IPS-11a (cell line): ENCODE measurements around the gene EPN2.

Experiments
- H3K4me3 ChIP-seq: one replicate; pipeline ENCODE4 v1.5.1; 2013; ENCODE audit warnings: low read depth, low read length, control low read depth

EPN2 gene

DNA sequence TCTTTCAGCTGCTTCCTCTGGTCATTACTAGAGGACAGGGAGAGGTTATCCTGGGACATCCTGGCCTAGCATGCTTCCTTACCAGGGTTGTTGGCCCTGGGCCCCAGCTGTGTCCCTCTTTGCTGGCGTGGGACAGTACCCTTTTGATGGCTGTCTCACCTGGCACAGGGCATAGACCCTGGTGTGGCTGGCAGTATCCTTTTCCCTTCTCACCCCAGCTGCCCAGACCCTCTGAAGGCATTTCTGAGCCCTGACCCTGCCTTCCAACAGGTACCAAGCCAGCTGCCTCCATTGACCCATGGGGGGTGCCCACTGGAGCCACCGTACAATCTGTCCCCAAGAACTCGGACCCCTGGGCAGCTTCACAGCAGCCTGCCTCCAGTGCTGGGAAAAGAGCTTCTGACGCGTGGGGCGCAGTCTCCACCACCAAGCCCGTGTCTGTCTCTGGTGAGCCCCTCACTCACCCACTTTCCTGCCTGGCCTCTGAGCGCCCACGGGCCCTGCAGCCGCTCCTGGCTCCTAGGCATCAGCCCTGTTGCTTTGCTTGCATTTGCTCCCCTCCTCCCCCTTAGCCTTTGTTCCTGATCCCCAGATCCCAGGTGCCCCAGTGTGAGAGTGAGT is 91.4 kb downstream of the EPN2 start:
- H3K4me3 ChIP-seq = no peak overlapping the region

DNA sequence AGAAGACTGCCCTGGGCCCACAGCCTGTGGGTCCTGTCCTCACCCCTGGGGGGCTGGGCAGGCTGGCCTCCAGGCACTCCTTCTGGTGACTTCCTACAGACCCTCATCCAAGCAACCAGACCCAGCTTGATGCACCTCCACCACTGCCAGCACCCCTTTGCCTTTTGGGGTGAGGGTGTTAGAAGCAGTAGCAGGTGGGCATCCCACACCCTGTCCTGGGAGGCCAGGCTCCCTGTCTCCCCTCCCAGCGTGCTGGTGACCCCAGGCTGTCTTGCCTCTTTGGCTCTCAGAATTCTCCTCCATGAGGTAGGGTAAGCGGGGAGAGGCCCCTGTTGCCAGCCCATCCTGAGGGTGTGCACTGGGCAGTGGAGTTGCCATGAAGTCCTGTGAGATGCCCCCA is 92.0 kb downstream of the EPN2 start:
- H3K4me3 ChIP-seq = no peak overlapping the region

GRCh38 chr17:19329839-19330238 is 92.7 kb downstream of the EPN2 start:
- no peak overlapping the region for H3K4me3 ChIP-seq

DNA sequence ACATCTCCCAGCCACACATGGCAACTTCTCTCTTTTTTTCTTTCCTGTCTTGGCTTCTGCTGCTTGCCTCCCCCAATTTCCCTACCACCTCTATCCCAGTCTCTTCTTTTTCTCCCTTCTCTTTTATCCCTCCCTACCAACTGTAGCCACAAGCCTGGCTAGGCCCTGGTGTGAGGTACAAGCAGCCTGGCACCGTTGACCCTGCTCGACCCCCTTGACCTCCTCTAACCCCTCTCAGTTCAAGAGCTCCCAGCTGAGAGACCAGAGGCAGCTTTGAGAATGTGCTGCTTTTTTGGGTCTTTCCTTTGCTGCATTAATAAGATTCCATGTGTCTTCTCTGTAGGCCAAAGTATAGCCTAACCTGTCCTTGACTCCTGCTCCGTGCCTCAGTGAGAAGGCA is 93.1 kb downstream of the EPN2 start:
- no peak overlapping the region for H3K4me3 ChIP-seq

- no peak overlapping the region for H3K4me3 ChIP-seq
These were observed 94.0 kb downstream of the EPN2 start for GRCh38 chr17:19331134-19331533.

- H3K4me3 ChIP-seq = no peak overlapping the region
These were observed 94.5 kb downstream of the EPN2 start for GRCh38 chr17:19331543-19332245.

DNA sequence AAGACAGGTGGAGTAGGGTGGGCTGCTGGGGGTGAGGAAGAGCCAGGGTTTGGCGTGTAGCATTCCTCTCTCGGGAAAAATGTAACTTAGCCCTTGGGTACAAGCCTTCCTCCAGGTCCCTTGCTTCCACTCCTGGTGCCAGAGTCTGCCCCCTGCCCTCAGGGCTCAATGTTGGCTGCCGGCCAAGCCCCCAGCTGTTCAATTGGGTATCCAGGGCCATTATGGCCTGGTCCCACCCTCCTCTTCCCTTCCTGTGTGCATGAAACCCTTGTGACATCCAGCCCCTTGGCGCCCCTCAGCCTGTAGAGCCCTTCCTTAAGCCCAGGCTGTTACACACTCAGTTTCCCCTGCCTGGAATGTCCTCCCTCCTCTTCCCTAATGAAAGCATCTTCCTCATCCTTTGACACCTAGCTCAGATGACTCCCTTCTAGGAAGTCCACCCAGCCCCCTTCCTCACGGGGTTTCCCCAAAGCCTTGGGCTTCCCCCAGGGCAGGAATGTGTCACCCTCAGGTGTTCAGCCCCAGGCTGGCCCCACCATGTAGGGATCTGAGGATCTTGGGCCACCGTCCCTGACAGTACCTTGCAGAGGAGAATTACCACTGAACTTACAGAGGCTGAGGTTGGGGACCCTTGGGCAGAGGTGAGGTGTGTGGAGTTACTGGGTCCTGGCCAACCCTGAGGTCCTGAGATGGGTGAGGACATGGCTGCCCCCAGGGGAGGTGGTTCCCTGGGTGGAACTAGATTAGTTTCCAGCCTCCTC is 95.4 kb downstream of the EPN2 start:
- no peak overlapping the region for H3K4me3 ChIP-seq

DNA sequence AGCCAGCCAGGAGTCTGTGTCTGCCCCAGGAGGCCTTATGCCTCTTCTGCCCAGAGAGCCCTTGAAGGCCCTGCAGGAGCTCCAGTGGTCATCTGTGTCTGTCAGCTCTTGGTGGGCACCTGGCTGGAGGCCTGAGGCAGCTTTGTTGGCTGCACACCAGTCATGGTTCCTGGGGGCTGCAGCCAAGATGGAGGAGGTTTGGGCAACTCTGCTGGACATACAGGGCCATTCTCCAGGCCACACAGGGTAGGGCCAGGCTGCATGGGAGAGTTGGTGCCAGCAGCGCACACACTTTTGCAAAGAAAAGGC is 95.9 kb downstream of the EPN2 start:
- no peak overlapping the region for H3K4me3 ChIP-seq

DNA sequence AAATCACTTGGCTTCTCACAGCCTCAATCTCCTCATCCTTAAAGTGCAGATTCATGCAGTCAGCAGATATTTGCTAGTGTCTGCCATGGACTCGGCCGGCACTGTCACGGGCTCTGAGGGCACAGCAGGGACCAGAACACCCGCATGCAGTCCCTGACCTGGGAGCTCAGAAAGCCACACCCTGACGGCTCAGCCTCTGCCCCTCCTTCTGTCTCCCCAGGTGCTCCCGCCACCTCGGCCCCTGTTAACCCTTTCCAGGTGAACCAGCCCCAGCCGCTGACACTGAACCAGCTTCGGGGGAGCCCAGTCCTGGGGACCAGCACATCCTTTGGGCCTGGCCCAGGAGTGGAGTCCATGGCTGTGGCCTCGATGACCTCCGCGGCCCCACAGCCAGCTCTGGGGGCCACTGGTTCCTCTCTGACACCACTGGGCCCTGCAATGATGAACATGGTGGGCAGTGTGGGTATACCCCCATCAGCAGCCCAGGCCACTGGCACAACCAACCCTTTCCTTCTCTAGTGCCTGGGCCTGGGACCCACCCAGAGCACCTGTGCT is 96.6 kb downstream of the EPN2 start:
- H3K4me3 ChIP-seq = no peak overlapping the region

GRCh38 chr17:19334331-19334730 is 97.2 kb downstream of the EPN2 start:
- H3K4me3 ChIP-seq = no peak overlapping the region

GRCh38 chr17:19335951-19336631 is 98.9 kb downstream of the EPN2 start:
- no peak overlapping the region for H3K4me3 ChIP-seq

- H3K4me3 ChIP-seq = no peak overlapping the region
These were observed 100.0 kb downstream of the EPN2 start for GRCh38 chr17:19336938-19337711.

GRCh38 chr17:19337712-19338023 is 100.5 kb downstream of the EPN2 start:
- no peak overlapping the region for H3K4me3 ChIP-seq

DNA sequence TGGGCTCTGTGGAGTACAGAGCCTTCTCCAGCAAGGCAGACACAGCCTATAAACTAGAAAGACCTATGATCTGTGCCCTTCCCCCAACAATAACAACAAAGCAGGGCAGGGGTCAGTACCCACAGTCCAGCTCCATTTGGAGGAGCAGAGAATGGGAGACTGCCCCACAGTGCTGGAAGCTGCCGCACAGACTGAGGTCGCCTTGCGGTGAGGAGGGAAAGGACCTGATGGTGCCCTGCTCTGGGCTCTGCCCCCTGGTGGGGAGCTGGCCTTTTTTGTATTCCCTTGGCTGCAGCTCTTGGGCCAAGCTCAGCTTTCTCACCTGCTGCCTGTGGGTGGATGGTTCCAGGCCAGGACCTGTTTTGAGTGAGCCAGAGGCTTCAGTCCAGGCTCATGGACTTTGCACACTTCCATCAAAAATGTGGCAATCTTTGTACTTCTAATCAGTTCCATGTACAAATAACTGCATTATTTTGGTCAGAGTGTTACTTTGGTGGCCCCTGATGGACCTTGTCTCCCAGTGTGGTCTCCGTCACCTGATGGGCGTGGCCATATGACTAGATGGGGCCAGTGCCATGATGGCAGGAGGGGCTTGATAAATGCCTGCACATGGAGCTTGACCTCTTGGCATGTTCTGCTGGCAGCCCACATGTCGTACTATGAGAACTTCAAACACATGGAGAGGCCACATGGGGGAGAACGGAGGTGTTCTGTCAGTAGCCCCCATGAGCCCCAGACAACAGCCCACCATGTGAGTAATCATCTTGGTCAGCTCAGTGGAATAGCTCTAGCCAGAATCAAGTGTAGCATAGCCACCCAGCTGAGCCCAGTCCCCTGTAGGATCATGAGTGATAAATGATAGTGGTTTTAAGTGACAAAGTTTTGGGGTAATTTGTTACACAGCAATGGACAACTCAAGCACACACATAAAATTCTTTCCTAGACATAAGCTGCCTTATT is 101.1 kb downstream of the EPN2 start:
- H3K4me3 ChIP-seq = no peak overlapping the region

GRCh38 chr17:19339341-19339815 is 102.2 kb downstream of the EPN2 start:
- H3K4me3 ChIP-seq = no peak overlapping the region

DNA sequence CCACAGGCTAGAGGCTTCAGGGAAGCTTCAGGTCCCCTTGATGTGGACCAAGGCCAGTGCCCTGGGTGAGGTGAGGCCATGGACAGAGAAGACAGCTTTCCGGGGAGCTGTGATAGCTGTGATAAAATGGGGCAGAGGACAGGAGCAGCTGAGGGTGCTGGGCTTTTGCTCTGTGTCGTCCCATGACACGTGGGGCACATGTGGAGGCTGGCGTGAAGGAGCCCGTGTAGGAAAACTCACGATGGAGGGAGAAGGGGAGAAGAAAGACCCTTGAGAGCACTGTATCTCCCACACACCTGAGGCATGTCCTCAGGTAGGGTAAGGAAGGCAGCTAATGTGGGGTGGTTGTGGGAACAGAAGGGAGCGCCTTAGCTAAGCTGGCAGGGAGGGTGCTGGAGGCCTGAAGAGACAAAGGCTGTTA is 104.1 kb downstream of the EPN2 start:
- H3K4me3 ChIP-seq = no peak overlapping the region

- no peak overlapping the region for H3K4me3 ChIP-seq
These were observed 104.8 kb downstream of the EPN2 start for GRCh38 chr17:19341641-19342610.

GRCh38 chr17:19342611-19343255 is 105.6 kb downstream of the EPN2 start:
- no peak overlapping the region for H3K4me3 ChIP-seq
